Activated T-cell treated with anti-CD3 and anti-CD28 coated beads for 24 hours (primary cell): ENCODE data around the gene SLC13A2.
"Not testable (repeated sequence)": the region's sequence is repeated elsewhere in the genome, so short reads cannot be mapped to it uniquely, and the experiment has no call there.

ENCODE experiments used
- DNase-seq: peaks from one replicate; pipeline ENCODE4 v3.0.0-alpha.2; 2020; ENCODE audit warnings: low read depth

SLC13A2 gene

GRCh38 chr17:28473542-28473941 is at the start of gene SLC13A2:
Gene SLC13A2 (plus strand): TSS chr17:28473644. CDS start chr17:28473713, 69 bp downstream.
- DNase-seq, result no peak

GRCh38 chr17:28425206-28425605 is 48.2 kb upstream of the SLC13A2 start:
- no peak for DNase-seq

- DNase-seq, result no peak
These were observed 47.3 kb upstream of the SLC13A2 start for GRCh38 chr17:28426081-28426519.

GRCh38 chr17:28427371-28427770 is 46.1 kb upstream of the SLC13A2 start:
- DNase-seq, result no peak

- DNase-seq, result not testable (repeated sequence)
These were observed 45.5 kb upstream of the SLC13A2 start for GRCh38 chr17:28427982-28428381.

GRCh38 chr17:28433721-28434120 is 39.7 kb upstream of the SLC13A2 start:
- DNase-seq, result no peak

GRCh38 chr17:28434326-28434725 is 39.1 kb upstream of the SLC13A2 start:
- not testable (repeated sequence) for DNase-seq

- DNase-seq, result no peak
These were observed 29.4 kb upstream of the SLC13A2 start for GRCh38 chr17:28443901-28444638.

GRCh38 chr17:28446716-28447395 is 26.6 kb upstream of the SLC13A2 start:
- DNase-seq, result no peak

- no peak for DNase-seq
These were observed 26.1 kb upstream of the SLC13A2 start for GRCh38 chr17:28447396-28447760.

GRCh38 chr17:28449859-28450258 is 23.6 kb upstream of the SLC13A2 start:
- DNase-seq, result no peak

- DNase-seq, result no peak
These were observed 15.6 kb upstream of the SLC13A2 start for GRCh38 chr17:28457890-28458289.

- DNase-seq, result not testable (repeated sequence)
These were observed 14.6 kb upstream of the SLC13A2 start for GRCh38 chr17:28458881-28459280.

GRCh38 chr17:28460901-28461300 is 12.5 kb upstream of the SLC13A2 start:
- DNase-seq, result no peak

- no peak for DNase-seq
These were observed 7.4 kb upstream of the SLC13A2 start for GRCh38 chr17:28466001-28466400.

- DNase-seq, result no peak
These were observed 6.9 kb upstream of the SLC13A2 start for GRCh38 chr17:28466521-28467048.

- DNase-seq, result no peak
These were observed 5.9 kb upstream of the SLC13A2 start for GRCh38 chr17:28467456-28468025.

GRCh38 chr17:28468033-28468735 is 5.3 kb upstream of the SLC13A2 start:
- DNase-seq, result not testable (repeated sequence)

- DNase-seq, result no peak
These were observed 4.7 kb upstream of the SLC13A2 start for GRCh38 chr17:28468781-28469180.

GRCh38 chr17:28469376-28469775 is 4.1 kb upstream of the SLC13A2 start:
- no peak for DNase-seq

- no peak for DNase-seq
These were observed 3.1 kb upstream of the SLC13A2 start for GRCh38 chr17:28470266-28470913.

- DNase-seq, result no peak
These were observed 2.5 kb upstream of the SLC13A2 start for GRCh38 chr17:28470914-28471366.
